ENCODE data around the gene BEND5.

BEND5 gene
- total RNA-seq = 0.68 to 3.1 (median 0.79) reads per million in 4 experiments

DNA sequence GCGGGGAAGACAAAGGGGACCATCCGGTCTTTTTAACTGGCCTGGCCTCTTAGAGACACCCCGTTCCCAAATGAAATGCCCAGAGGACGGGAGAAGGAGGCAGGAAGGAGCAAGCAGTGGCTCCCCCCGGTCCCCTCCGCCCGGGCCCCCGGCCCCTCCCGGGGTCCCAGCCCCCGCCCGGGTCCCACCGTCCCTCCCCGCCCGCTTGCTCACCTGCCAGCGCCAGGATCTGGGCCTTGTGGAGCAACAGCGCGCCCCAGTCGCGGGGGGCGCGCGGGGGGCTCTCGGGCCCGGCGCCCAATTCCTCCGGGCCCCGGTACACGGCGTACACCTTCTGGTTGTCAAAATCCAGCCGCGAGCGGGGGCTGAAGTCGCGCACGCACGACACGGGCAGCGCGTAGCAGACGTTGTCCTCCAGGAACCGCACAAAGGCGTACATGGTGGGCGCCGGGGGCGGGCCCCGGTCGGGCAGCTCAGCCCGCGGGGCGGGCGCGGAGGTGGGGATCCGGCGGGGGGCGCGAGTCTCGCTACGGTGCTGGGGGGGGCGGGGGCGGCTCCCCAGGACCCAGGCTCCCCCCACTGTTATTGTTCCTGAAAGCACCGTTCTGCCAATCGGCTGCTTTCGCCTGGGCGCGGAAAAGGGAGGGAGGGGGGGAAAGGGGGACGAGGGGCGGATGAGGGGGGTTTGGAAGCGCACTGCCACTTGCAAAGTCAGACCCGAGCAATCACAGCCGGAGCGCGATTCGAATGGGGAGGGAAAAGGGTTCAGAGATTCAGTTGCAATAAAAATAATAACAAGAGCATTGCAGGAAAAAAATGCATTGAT lies at the start of gene BEND5:
Gene BEND5 (minus strand): TSS at position 499 of the 826 bp plus-strand sequence. CDS start 60 bp downstream, at position 439.
- DNase-seq = peak; percentile 73

GRCh38 chr1:48823168-48823567 lies 46.5 kb upstream of the BEND5 start:
- DNase-seq = no peak

DNA sequence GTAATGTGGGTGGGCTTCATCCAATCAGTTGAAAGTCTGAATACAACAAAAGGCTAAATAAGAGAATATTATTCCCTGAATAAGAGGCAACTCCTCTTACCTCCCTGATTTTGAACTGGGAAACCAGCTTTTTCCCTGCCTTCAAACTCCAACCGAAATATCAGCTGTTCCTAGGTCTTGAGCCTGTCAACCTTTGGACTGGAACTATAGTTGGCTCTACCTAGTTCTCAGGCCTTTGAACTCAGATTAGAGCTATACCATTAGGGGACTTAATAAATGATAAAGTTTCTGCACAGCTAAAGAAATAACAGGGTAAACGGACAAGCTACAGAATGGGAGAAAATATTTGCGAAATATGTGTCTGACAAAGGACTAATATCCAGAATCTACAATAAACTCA lies 43.8 kb upstream of the BEND5 start:
- no peak for DNase-seq

- no peak for DNase-seq
These were observed 40.9 kb upstream of the BEND5 start for GRCh38 chr1:48817505-48818114.

- DNase-seq = no peak
These were observed 34.0 kb upstream of the BEND5 start for GRCh38 chr1:48810740-48811139.

DNA sequence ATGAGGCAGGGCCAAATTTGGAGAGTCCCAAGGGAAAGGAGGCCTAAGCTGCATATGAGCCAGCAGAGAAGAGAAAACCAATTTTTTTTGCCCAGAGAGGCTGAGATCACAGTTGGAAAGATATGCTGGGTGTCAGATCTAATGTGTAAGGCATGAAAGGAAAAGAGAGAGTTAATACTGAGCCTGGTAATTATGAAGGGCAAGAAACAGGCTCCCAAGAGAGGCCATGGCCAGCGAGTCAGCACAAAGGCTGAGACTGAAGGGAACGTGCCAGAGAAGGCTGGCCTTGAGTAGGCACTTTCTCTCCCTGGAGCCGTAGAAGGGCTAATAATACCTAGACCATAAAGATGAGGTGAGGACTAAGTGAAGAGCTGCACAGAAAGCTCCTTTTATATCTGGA lies 31.8 kb upstream of the BEND5 start:
- no peak for DNase-seq

GRCh38 chr1:48807554-48808260 lies 31.0 kb upstream of the BEND5 start:
- no peak for DNase-seq

GRCh38 chr1:48803474-48803873 lies 26.8 kb upstream of the BEND5 start:
- no peak for DNase-seq

- no peak for DNase-seq
These were observed 18.1 kb upstream of the BEND5 start for GRCh38 chr1:48794816-48795215.

GRCh38 chr1:48793863-48794262 lies 17.2 kb upstream of the BEND5 start:
- DNase-seq = no peak

- no peak for DNase-seq
These were observed 16.3 kb upstream of the BEND5 start for GRCh38 chr1:48792961-48793360.

GRCh38 chr1:48790397-48790796 lies 13.7 kb upstream of the BEND5 start:
- no peak for DNase-seq

DNA sequence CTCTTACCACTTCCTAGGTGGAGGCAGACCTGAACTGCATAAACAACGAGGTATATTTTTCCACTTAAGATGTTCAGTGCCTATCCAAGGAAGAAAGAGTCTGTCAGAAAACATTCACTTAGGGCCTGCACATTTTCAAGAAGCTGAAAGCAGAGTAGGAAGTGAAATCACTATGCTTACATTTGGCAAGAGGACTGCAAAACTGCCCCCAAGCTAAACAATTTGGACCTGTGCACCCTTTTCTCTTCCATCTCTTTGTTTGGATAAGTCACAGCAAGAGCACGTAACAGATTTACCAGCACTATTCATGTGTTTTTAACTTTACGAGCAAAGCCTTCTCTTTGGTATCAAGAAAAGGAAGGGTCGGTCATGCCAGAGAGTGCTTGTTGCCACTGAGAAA lies 13.2 kb upstream of the BEND5 start:
- DNase-seq = no peak

DNA sequence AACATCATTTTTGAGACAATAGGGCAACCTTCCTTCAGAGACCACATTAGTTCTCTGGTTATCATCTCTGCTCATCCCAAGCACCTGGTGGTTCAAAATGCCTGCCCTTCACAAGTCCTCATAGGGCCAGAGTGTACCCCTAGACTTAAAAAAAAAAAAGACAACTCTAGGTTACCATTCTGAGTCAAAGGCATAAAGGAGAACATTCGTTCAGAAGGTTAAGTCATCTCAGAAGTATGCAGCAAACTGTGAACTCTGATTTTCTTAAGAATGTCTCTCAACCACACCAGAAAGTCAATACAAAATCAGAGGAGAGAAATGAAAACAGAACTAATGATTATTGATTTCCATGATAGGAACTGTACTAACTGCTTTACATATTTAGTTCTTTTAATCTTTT lies 9.2 kb upstream of the BEND5 start:
- DNase-seq = no peak

- DNase-seq = no peak
These were observed 7.6 kb upstream of the BEND5 start for GRCh38 chr1:48784301-48784700.

- DNase-seq = no peak
These were observed 666 bp upstream of the BEND5 start for GRCh38 chr1:48777219-48777895.

- DNase-seq = no peak
These were observed 779 bp downstream of the BEND5 start for GRCh38 chr1:48775831-48776392.

- DNase-seq = no peak
These were observed 3.6 kb downstream of the BEND5 start for GRCh38 chr1:48773133-48773532.

- no peak for DNase-seq
These were observed 4.5 kb downstream of the BEND5 start for GRCh38 chr1:48772211-48772610.

- DNase-seq = no peak
These were observed 5.1 kb downstream of the BEND5 start for GRCh38 chr1:48771561-48771960.

DNA sequence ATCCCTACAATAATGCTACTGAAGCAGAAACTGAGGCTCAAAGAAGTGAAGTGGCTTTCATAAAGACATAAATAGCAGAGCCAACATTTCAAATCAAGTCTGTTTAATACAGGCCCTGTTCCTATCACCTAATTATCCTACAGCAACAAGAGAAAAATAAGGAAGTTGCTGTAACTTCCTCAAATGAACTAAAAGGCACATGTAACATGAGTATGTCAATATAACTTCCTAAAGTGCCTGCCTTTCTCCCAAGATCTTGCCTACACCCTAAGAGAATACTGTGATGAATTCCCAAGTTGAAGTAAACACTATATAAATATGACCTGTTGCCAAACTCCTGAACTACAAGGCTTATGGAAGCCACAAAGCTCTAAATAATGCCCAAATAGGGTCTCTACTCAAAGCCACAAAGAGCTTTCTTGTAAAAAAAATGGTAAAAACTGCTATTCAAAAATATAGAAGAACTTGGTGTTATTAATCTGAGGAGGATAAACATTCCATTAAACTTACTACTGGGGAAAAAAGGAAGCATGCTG lies 8.6 kb downstream of the BEND5 start:
- DNase-seq = no peak

DNA sequence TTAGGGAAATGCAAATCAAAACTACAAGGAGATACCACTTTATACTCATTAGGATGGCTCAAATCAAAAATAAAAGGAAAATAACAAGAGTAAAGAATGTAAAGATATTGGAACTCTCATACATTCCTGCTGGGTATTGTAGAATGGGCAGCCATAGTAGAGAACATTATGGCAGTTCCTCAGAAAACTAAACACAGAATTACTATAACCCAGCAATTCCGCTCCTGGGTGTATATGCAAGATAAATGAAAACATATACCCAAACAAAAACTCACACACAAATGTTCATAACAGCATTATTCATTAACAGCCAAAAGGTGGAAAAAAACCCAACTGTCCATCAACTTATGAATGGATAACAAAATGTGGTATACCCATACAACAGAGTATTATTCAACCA lies 11.4 kb downstream of the BEND5 start:
- no peak for DNase-seq

- DNase-seq = no peak
These were observed 14.7 kb downstream of the BEND5 start for GRCh38 chr1:48761986-48762385.
